ENCODE data around the gene PAIP2B.
A peak's percentile ranks its signal among the peaks of the same experiment; 100 is the strongest.
"Not testable (repeated sequence)": the region's sequence is repeated elsewhere in the genome, so short reads cannot be mapped to it uniquely, and the experiment has no call there.

PAIP2B gene, protein sequence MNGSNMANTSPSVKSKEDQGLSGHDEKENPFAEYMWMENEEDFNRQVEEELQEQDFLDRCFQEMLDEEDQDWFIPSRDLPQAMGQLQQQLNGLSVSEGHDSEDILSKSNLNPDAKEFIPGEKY

DNA sequence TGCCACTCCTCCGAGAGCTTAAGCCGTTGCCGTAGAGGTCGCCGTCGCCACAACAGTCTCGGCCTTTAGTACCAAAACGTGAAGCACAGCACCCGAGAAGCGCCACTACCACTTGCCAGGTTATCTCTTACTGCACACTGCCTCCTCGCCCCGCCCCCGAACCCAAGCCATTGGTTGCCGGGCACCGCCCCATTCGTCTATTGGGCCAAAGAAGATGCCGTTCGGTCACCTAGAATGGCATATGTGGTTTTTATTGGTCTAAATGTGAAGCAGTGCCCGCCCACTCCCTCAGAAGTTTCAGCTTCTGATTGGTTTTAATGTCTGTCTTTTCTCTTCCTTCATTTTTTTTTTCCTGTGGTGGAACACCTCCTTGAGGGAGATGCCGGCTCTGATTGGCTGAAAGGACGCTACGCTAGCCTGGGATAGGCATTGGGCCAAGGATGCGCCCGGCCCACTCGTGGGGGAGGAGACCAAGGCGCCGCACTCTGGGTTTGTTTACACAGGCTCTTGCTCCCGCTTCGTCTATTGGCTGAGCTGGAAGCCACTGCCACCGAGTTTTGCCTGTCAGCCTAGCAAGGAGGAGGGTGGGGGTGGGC, at the start of gene PAIP2B:
TSS of gene PAIP2B (minus strand) at position 139 of the 596 bp plus-strand sequence. CDS start 24,514 bp downstream, outside the sequence.
- DNase-seq = peak; percentile 98

DNA sequence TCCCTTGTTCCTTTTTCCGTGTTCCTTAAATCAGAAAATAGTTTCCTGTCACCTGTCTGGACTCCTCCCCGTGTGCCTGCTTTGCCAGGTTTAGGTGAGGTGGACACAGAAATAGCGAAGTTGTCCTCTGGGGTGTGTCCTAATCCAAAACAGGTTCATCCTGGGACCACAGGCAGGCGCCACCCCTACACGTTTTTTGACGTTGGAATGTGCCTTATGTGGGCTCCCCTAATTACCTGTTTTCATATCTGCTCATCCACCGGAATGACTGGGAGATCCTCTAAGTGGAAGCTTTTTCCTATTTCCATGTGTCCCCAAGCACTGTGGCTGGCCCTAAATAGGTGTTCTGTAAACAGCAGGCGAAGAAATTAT, 49.0 kb upstream of the PAIP2B start:
- DNase-seq = no peak

DNA sequence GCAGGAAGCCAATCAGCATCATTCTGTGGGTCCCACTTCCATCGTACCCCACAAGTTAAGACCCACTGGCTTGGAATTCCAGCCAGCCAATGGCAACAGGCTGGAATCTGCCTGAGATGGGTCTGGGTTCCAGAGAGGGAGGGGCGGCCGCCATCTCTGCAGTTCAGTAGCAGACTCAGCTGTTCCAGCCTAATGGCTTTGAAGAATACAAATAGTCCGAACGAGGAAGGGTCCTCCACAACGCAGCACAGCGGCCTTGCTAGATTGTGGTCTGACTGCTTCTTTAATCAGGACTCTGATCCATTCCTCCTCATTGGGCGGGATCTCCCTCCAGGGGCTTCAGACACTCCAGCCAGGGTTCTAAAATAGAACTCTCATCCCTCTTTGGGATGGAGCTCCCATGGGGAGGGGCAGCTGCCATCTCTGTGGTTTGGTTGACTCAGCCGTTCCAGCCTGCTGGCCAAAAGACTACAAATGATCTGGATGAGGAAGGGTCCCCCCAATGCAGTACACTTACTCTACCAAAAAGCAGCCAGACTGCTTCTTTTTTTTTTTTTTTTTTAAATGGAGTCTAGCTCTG, 42.7 kb upstream of the PAIP2B start:
- no peak for DNase-seq

DNA sequence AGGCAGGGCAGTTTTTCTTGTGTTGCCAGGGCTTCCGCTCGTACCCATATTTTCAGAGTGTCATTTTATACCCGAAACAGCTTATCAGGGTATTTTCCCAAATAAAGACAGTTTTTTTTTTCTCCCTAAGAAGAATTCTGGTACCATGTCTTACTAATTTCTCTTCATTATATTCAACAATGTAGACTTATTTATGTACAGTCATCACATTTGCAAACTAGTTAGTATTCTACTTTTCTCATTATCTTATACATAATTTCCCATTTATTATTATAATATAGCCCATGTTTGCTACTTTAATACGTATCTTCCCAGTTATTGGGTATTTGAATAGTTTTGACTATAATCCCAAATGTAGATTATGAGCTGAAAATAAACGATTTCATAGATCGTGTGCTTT, 36.5 kb upstream of the PAIP2B start:
- no peak for DNase-seq

DNA sequence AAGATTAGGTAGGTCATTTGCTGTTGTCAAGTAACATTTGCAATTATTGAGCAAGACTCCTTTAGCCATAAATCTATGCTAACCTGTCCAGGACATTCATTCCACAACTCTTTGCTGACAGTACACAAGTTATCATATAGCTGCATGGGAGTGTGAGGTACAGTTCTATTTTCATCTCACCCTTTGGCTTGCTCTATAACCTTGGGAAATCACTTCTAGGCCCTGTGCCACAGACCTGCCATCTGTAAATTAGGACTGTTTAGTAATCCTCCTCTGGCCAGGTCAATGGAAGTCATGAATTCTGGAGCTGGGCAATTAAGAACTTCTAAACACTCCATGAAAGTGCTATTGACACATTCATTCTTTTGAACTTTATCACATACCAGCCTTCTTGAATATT, 34.6 kb upstream of the PAIP2B start:
- no peak for DNase-seq

DNA sequence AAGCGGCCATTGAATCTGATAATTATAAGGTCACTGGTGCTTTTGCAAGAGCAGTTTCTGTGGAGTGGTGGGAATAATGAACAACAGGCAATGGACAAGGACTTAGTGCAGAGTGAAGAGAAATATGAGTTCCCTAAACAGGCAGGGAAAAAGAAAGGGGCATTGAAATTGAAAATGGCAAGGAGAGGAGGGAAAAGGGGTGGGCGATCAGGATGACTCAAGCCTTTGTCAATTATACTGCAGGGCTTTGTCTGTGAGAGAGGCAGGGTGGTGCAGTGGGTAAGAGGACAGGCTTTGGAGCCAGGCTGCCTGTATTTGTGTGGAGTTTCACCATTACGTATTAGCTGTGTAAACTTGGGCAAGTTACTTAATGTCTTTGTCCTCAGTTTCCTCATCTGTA, 29.5 kb upstream of the PAIP2B start:
- DNase-seq = no peak

DNA sequence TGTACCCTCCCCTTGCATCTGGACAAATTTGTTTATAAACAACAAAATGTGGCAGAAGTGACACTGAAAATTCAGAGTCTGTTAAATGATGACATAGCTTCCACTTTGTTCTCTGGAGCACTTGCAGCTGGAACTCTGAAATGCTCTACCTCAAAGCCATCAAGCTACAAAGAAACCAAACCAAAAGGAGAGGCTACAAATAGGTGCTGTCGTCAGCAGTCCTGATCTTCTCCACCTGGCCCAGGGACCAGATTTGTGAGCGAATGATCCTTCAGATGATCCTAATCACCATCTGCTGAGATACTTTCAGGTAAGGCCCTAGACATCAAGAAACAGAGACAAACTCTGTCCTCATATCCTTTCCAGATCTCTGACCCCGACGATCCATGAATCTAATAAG, 27.9 kb upstream of the PAIP2B start:
- DNase-seq = no peak

DNA sequence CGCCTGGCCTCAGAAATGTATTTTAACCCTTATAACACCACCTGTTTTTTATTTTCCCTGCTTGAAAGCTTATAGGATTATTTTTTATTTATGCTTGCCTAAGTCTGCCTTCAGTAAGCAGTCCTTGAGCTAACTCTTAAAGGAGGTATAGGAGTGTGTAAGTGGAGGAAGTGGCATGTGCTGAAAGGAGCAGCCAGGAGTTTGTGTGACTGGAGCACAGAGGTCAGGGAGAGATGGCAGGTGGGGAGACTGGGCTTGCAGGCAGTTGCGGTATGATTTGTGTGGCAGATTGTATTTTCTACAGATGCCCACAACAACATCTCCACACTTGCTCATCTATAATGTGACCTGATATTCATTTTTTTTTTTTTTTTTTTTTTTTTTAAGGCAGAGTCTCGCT, 27.2 kb upstream of the PAIP2B start:
- DNase-seq = no peak

DNA sequence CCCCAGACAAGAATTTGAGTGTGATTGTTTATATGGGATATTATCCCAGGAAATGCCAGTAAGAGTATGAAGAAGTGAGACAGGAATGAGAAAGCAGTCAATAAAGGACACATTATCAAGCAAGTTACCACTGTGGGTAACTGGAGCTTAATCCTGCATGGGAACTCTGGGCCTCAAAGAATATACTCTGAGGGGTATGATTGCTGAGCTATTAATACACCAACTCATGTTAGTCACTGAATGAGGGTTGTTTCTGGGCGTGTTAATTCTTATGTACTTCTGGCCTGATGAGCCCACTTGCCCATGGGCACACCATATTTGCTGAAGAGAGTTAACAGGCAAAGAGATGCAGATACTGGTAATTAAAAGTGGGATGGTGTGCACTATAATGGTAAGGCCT, 26.6 kb upstream of the PAIP2B start:
- DNase-seq = no peak

DNA sequence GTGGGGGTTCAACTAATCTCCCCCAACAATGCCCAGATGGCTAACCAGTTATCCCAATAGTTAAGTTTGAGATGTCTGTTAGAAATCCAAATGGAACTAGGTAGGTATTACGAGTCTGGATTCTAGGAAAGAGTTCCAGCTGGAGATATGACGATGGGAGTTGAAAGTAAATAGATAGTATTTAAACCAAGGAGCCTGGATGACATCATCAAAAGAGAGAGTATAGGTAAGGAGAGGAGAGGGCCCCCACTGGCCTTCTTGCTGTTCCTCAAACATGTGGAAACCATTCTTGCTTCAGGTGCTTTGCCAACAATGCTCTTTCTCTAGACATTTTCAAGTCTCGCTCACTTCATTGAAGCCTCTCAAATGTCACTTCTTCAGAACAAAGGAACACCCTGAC, 26.0 kb upstream of the PAIP2B start:
- no peak for DNase-seq

DNA sequence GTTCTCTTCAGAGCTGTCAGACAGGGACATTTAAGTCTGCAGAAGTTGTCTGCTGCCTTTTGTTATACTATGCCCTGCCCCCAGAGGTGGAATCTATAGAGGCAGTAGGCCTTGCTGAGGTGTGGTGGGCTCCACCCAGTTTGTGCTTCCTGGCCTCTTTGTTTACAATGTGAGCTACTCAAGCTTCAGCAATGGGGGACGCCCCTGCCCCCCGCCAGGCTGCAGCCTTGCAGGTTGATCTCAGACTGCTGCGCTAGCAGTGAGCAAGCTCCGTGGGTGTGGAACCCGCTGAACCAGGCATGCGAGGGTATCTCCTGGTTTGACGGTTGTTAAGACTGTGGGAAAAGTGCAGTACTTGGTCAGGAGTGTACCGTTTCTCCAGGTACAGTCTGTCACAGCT, 24.0 kb upstream of the PAIP2B start:
- DNase-seq = no peak

DNA sequence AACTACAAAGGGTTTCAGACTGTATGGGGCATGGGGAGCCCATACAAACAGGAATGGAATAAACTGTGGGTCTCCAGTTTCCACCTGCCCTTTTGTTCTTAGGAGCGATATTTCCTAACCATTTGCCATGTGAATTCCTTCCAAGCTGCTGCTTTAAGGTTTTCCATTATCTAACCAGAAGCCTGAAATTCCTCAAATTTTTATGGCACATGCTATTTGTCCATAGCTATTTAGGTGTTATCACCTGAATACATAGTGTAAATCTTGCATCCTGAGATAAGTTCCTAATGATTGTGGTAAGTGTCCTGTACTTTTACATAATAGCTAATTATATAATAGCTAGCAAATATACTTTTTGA, 17.4 kb upstream of the PAIP2B start:
- no peak for DNase-seq

DNA sequence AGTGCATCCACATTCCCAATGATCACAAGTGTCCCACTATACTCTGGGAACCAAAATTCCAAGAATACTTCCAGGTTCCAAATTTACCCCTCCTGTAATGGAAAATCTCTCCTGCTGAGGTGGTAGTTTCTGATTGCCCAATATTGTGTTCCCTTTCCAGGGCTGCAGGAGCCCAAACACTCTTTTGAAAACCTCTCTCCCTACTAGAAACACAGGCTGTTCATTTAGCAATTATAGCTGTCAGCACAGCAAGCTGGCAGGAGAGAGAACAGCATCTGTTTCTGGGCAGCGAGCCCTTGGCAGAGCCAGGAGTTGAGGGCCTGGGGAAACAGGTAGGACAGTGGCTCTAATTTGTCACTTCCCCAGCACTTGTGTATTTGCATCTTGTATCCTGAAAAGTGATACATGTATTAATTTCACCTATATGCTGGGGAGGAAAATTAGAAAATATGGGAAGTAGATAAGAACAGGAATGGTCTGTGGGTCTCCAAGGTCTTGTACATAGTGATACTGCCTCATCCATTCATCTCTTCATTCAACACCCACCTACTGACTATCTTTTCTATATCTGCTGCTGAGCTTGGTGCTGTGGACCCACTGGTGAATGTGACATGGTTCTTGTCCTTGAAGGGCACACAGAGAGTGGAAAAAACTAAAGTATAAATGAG, 16.9 kb upstream of the PAIP2B start:
- DNase-seq = no peak

DNA sequence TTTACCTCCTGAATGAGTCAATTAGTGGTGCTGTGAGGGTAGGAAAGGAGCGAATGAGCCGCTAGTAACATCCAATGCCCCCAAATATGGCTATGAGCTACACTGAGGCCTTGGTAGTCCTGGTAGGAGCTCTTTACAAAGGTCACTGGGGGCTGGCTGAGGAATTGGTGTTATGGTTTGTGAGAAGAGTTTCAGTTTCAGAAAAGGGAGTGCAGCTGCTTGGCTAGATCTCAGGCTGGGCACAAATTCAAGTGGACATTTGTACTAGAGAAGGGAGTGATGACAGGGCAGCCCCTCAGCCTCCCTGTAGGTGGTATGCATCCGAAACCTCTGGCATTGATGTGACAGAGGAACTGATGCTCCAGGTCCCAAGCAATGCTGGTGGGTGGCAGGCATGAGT, 13.9 kb upstream of the PAIP2B start:
- DNase-seq = no peak

DNA sequence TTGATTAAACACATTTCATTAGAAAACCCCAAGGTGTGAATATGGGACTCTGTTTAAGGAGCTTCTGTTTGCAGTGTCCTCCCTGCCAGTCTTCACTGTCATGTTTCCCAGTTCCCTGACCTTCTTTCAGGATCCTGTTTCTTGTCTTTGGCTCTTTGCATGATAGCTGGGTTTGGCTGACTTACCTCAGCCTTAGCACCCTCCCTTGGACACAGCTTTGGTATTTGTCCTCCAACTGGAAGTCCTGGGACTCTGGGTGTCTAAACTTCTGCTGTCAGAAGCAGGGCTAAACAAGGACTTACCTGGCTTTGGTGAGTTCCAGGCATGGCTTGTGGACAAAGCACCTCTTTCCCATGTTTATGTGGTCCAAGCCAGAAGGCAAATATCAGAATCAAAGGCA, 11.2 kb upstream of the PAIP2B start:
- DNase-seq = no peak

DNA sequence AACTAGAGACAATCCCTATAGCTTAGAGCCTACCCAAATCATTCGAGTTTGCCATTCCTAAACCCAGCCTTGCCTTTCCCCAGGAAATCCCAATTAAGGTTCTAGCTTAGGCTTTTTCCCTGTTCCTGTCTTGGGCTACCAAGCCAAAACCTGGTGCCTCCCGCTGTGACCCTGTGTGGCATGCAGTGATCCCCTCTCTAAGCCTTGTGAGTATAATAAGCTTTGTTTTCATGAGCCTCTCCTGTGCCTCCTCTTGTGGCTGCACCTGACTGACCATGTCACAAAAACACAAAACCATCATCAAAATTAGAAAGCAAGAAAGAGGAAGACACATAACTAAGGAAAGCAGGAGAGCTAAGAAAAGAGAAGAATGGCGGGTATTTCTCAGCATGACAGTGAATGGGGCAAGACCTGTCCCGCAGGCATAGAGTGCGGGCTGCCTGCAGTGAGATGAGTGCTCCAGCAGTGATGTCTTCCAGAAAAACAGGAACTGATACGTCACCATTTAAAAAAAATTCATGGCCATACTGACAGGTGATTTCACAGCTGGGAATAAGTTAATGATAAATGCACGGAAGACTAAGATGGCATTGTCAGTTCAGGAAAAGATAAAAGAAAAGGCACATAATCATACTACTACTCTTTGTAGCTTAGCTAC, 9.2 kb upstream of the PAIP2B start:
- DNase-seq = no peak

DNA sequence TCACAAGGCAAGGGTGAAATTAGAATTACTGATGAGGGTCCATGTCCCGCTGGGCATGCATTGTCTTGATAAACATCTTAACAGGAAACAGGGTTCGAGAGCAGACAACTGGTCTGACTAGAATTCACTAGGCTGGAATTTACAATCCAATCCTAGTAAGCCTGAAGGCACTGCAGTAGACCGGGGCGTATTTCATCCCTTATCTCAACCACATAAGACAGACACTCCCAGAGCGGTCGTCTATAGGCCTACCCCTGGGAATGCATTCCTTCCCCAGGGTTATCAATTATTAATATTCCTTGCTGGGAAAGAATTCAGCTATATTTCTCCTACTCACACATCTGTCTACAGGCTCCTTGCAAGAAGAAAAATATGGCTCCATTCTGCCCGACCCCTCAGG, 6.2 kb upstream of the PAIP2B start:
- not testable (repeated sequence) for DNase-seq

DNA sequence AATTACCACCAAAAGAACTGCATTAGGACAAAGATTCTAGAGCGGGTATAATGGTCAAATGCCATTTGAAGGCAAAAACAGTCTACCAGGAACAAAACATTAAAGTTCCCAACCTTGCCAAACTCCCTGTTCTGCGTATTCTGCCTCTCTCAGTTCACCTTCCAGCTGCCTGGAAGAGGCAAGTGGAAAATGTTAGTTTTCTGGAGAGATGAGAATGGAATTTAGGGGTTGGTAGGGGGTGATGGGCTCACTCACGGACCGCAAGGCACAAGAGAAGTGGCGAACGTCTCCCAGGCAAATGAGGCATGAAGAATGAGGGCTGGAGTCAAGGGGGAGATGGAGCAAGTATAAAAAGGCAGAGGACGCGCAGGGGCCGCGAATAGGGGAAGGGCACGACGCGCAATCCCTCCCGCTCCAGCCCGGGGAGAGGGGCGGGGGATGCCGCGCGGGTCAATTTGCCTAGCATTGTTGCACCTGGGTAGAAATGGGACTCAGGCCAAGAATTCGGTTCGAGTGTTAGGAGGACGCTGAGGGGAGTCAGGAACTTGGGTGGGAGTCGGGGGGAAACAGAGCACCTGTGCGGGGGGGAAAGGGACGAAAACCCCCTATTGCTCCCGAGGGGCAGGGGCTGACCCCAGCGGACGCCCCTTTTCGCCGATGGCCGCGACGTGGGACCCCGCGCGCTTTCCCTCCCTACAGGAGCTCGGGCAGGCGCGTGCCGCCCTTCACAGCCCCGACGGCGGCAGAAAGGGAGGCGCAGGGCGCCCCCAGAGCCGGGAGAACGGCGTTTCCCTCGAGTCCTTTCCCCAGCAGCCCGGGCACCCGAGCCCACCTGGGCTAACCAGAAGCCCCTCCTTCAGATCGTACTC, 573 bp downstream of the PAIP2B start:
- peak; percentile 12 for DNase-seq

DNA sequence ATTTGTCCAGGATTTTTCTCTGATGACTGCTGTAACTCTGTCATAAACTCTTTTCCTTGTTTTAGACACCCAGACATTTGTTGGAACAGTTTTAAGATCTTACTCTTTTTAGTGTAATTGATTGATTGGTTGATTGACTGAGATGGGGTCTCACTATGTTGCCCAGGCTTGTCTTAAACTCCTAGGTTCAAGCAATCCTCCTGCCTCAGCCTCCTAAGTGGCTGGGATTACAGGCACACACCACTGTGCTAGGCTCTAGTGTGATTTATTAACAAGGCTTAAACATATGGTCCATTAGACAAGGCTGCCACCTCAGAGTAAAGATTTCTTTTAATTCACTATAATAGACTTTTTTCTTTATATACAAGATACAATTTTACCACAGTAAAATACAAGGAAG, 2.0 kb downstream of the PAIP2B start:
- DNase-seq = no peak

DNA sequence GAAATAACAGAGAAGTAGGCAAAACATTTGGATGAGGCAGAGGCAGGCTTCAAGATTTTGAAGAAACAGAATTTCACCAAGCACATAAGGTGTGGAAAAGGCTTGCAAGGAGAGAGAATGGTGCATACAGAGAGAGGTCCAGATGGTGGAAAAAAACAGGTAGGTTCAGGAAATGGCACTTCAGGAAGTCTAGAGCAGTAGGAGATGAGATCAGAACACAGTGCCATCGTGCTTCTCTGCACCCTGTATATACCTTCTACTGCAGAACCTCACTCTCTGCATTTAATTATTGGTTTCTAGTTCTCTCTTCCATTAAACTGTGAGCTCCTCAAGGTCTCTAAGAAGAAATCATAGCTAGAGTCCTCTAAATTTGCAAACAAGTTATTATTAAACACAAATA, 2.4 kb downstream of the PAIP2B start:
- no peak for DNase-seq

DNA sequence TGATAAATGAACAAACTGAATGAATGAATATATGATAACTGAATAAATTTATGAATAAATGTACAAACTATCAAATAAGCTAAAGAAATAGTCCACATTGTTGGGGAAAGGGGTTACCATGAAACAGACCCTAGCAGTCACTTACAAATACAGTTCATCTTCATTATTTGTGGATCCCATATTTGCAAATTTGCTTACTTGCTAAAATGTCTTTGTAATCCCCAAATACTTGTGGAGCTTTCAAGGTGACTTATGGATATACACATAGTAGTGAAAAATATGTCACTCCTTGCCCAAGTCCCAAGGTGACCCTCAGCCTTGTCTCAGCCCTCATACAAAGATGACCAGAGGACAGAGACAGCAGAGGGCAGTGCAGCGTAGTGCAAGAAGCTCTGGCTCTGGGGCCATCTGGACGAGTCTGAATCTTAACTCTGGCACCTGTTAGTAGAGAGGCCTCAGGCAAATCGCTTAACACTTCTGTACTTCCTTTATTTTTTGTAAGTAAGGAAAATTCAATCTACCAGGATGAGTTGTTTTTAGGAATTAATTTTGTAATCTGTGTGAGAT, 3.1 kb downstream of the PAIP2B start:
- peak; percentile 12 for DNase-seq

DNA sequence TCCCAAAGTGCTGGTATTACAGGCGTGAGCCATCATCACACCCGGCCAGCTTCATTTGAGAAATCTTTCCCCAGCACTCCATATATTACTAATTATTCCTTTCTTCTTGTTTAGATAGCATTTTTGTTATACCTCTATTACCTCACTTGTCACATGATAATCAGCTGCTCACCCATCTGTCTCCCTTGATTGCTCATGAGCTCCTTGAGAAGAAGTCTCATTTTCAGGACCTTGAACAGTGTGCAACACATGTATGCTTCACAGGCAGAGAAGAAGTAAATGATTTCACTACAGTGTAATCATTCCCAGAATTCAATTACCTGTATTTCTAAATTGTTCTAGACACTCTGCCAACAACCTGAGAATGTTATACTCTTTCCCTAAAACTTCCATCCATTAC, 6.2 kb downstream of the PAIP2B start:
- no peak for DNase-seq

DNA sequence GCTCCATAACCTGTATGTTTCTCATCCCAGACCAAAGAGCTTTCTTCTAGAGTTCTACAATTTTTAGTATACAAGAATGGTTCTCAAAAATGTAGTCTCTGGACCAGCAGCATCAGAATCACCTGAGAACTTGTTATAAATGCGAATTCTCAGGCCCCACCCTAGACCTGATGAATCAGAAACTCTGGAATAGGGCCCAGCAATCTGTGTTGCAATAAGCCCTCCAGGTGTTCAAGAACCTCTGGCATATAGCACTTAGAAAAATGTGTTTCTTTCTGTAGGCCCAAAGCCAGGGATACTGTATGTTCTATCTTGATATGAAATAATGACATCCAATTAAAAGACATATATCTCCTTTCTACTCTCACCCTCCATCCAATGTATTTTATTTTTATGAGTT, 10.4 kb downstream of the PAIP2B start:
- DNase-seq = no peak

Data from activated CD4-positive, alpha-beta T cell treated with anti-CD3 and anti-CD28 coated beads, Interleukin-2, Interleukin-6, amounts not matched to agents 100 ng/mL and 50 ng/mL, durations not matched to agents 16 hours and 8 hours (primary cell).